ENCODE measurements around the gene PLEKHA7. TPM values are rescaled to one million over a fixed set of nuclear protein-coding genes. Genes with fewer than 3 reads are reported as not detected.
A peak's percentile ranks its signal among the peaks of the same experiment; 100 is the strongest.
"Not testable (repeated sequence)": the region's sequence is repeated elsewhere in the genome, so short reads cannot be mapped to it uniquely, and the experiment has no call there.

PLEKHA7 gene
- total RNA-seq, 2 experiments from 2014 or later = 6.4 to 8.4 TPM

DNA sequence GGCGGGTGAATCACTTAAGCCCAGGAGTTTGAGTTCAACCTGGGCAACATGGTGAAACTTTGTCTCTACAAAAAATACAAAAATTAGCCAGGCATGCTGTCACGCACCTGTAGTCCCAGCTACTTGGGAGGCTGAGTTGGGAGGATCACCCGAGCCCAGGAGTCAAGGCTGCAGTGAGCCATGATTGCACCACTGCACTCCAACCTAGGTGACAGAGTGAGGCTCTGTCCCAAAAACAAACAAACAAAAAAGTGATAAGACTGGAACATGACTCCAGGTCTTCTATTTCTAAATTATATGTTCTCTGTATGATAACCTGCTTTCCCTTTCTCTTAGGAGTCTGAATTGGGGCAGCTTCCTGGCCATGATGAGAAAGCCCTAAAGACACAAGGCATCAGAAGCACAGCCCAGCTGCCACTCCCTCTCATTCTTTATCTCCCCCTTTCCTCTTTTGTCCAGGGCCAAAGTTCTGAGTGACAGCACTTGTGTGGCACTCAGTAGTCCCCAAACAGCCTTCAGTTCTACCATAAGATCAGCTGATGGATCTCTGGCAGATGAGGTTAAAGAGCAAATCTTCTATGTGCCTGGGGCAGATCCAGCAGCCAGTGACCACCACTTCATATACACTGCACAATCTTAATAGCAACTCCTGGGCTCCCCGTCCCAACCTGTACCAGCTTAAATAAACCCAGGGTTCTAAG, 139.8 kb downstream of the PLEKHA7 start:
- Mint-ChIP-seq H3K36me3 (ENCODE audit: low read depth) (no peaks in the 10 kb centered on the region), H3K27ac (no peak overlapping the region), H3K27me3 (no peaks in the 10 kb centered on the region), H3K9me3 (ENCODE audit: low read depth) (no peaks in the 10 kb centered on the region), H3K4me3 (no peak overlapping the region), H3K4me1 (peaks cover 3% of the 10 kb centered on the region)
- CTCF ChIA-PET = interaction anchor here (0.6 to 0.7 kb wide), 2 partner anchors 11 to 1620 kb away, joined by 3 read pairs; no protein-coding TSS in a partner anchor
- ATAC-seq (no peak), DNase-seq (no peak)
- POLR2A ChIA-PET = interaction anchor here (0.7 kb wide), 1 partner anchor 10 kb away, joined by 5 read pairs; no protein-coding TSS in a partner anchor
- intact Hi-C loops (cut with DNase I, micrococcal nuclease) = no loop called here

GRCh38 chr11:16873289-16873688, 140.9 kb downstream of the PLEKHA7 start:
- ATAC-seq (no peak), DNase-seq (no peak)
- Mint-ChIP-seq H3K4me1 (peaks cover 3% of the 10 kb centered on the region), H3K4me3 (no peak overlapping the region), H3K27me3 (no peaks in the 10 kb centered on the region), H3K36me3 (ENCODE audit: low read depth) (no peaks in the 10 kb centered on the region), H3K9me3 (ENCODE audit: low read depth) (no peaks in the 10 kb centered on the region), H3K27ac (no peak overlapping the region)
- ChIA-PET CTCF (interaction anchor here (0.6 kb wide), 2 partner anchors 72 to 136 kb away, joined by 4 read pairs; no protein-coding TSS in a partner anchor), POLR2A (no interaction called here)
- intact Hi-C loops (cut with DNase I, micrococcal nuclease) = no loop called here

DNA sequence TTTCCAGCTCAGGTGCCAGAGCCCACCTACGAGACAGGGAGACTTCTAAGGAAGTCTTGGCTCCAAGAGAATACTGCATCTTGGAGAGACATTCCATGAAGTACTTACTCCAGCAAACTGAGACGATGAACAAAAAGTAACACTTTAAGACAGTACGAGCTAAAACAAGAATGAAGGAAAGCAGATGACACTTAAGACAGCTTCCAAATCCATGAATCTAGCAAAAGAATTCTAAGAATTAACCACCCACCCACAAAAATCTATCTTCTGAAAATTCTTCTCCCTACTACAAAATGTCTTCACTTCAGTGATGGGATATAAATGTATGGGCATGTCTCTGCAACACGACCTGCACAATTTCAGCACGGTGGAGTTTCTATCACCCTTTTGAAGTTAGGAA, 142.8 kb downstream of the PLEKHA7 start:
- Mint-ChIP-seq H3K9me3 (ENCODE audit: low read depth) (no peaks in the 10 kb centered on the region), H3K27me3 (no peaks in the 10 kb centered on the region), H3K27ac (no peak overlapping the region), H3K4me1 (peaks cover 14% of the 10 kb centered on the region), H3K36me3 (ENCODE audit: low read depth) (no peaks in the 10 kb centered on the region), H3K4me3 (no peak overlapping the region)
- intact Hi-C loops (cut with DNase I, micrococcal nuclease) = no loop called here
- no peak for ATAC-seq
- CTCF ChIA-PET = no interaction called here
- DNase-seq = no peak
- POLR2A ChIA-PET = interaction anchor here (0.6 kb wide), 1 partner anchor 9 kb away, joined by 3 read pairs; no protein-coding TSS in a partner anchor

DNA sequence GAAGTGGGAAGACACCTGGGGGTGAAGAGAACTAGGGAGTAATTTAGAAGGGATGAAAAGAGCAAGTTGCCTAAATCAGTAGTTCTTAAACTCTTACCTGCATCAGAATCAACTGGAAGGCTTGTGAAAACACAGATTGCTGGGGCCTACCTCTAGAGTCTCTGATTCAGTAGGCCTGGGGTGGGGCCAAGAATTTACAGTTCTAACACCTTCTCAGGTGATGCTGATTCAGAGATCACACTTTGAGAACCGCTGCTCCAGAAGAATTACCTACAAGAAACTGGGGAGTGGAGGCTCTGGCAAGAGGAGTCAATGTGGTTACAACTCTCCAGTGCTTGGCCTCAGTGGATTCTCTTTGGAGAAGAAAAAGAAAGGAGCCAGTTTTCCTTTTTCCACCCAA, 147.1 kb downstream of the PLEKHA7 start:
- H3K9me3 Mint-ChIP-seq (ENCODE audit: low read depth) = peaks cover 4% of the 10 kb centered on the region
- H3K4me1 Mint-ChIP-seq = peaks cover 38% of the 10 kb centered on the region
- no peaks in the 10 kb centered on the region for H3K27me3 Mint-ChIP-seq
- ChIA-PET POLR2A (no interaction called here), CTCF (interaction anchor here (0.8 kb wide), 1 partner anchor 199 kb away, joined by 3 read pairs; no protein-coding TSS in a partner anchor)
- no peak overlapping the region for H3K4me3 Mint-ChIP-seq
- H3K36me3 Mint-ChIP-seq (ENCODE audit: low read depth) = peaks cover 9% of the 10 kb centered on the region
- intact Hi-C loops (cut with DNase I, micrococcal nuclease) = no loop called here
- DNase-seq = no peak
- no peak for ATAC-seq
- no peak overlapping the region for H3K27ac Mint-ChIP-seq

- ATAC-seq (peak; percentile 78), DNase-seq (peak; percentile 52)
- not testable (repeated sequence) for H3K4me3 Mint-ChIP-seq; H3K9me3 Mint-ChIP-seq (ENCODE audit: low read depth); H3K27me3 Mint-ChIP-seq; H3K36me3 Mint-ChIP-seq (ENCODE audit: low read depth)
- peaks cover 36% of the 10 kb centered on the region for H3K4me1 Mint-ChIP-seq
- intact Hi-C loops (cut with DNase I, micrococcal nuclease) = loop anchor here (1.0 to 2.0 kb wide), 2 partner anchors 38 kb away; no protein-coding TSS in a partner anchor
- H3K27ac Mint-ChIP-seq = peak overlapping the region; percentile 82
- POLR2A ChIA-PET = interaction anchor here (0.6 to 1.4 kb wide), 3 partner anchors 10 to 44 kb away, joined by 4 to 5 read pairs (median 4); no protein-coding TSS in a partner anchor
- CTCF ChIA-PET = interaction anchor here (0.7 to 2.5 kb wide), 4 partner anchors 10 to 197 kb away, joined by 3 to 6 read pairs (median 4); no protein-coding TSS in a partner anchor
These were observed 149.8 kb downstream of the PLEKHA7 start for GRCh38 chr11:16864428-16864827.

GRCh38 chr11:16863389-16863788, 150.8 kb downstream of the PLEKHA7 start:
- CTCF ChIA-PET = interaction anchor here (0.6 to 3.0 kb wide), 5 partner anchors 15 to 200 kb away, joined by 3 to 13 read pairs (median 4); no protein-coding TSS in a partner anchor

DNA sequence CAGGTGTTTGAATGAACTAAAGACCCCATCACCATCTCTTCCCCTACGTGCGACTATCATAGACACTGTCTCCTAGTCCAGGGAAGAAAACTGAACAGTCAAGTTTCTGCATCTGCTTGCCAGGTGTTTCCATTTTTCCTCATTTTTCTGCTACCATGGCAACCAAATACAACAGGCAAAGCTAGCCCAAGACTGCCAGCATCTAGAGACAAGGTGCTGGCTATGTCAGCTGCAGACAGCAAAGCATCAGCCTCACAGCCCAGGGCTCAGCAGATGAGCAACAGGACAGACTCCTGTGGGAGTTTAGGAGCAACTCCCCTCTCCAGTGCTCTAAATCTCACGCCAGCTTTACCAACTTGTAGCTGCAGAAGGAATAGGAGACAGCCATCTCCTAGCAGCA, 151.5 kb downstream of the PLEKHA7 start:
- CTCF ChIA-PET = interaction anchor here (0.6 to 3.0 kb wide), 4 partner anchors 16 to 200 kb away, joined by 3 to 13 read pairs (median 5); no protein-coding TSS in a partner anchor
- Mint-ChIP-seq H3K9me3 (ENCODE audit: low read depth) (peaks cover 4% of the 10 kb centered on the region), H3K4me3 (no peak overlapping the region), H3K4me1 (peaks cover 33% of the 10 kb centered on the region), H3K27me3 (no peaks in the 10 kb centered on the region), H3K27ac (no peak overlapping the region), H3K36me3 (ENCODE audit: low read depth) (peaks cover 9% of the 10 kb centered on the region)
- ATAC-seq (no peak), DNase-seq (no peak)
- POLR2A ChIA-PET = interaction anchor here (0.6 kb wide), 1 partner anchor 1216 kb away, joined by 3 read pairs; no protein-coding TSS in a partner anchor
- intact Hi-C loops (cut with DNase I, micrococcal nuclease) = no loop called here

More at GRCh38 chr11:16863389-16863788, 150.8 kb downstream of the PLEKHA7 start:
- ATAC-seq = no peak
- peaks cover 4% of the 10 kb centered on the region for H3K9me3 Mint-ChIP-seq (ENCODE audit: low read depth)
- H3K4me3 Mint-ChIP-seq = no peak overlapping the region
- no peak for DNase-seq
- H3K27me3 Mint-ChIP-seq = no peaks in the 10 kb centered on the region
- H3K27ac Mint-ChIP-seq = no peak overlapping the region
- peaks cover 9% of the 10 kb centered on the region for H3K36me3 Mint-ChIP-seq (ENCODE audit: low read depth)
- POLR2A ChIA-PET = interaction anchor here (0.7 kb wide), 1 partner anchor 43 kb away, joined by 4 read pairs; no protein-coding TSS in a partner anchor
- peaks cover 36% of the 10 kb centered on the region for H3K4me1 Mint-ChIP-seq
- intact Hi-C loops (cut with DNase I, micrococcal nuclease) = no loop called here

DNA sequence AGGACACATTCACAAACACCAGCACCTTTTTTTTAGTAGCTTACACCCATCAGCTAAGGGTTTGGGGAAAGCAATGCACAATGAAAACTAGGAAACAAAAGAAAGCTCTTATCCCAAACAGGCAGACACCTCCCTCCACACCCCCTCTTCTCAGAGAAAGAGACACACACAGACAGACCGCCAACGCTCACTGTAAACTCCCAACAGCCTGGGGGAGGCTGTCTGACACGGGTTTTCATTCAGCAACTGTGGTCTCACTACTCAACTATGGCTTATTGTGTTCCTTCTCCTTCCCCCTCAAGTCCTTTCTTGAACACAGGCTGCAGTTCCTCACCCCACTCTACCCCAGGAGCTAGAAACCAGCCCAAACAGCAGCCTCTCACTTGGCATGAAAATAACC, 152.4 kb downstream of the PLEKHA7 start:
- peaks cover 28% of the 10 kb centered on the region for H3K4me1 Mint-ChIP-seq
- H3K9me3 Mint-ChIP-seq (ENCODE audit: low read depth) = peaks cover 4% of the 10 kb centered on the region
- DNase-seq (no peak), ATAC-seq (no peak)
- H3K27me3 Mint-ChIP-seq = no peaks in the 10 kb centered on the region
- CTCF ChIA-PET = interaction anchor here (0.6 to 3.0 kb wide), 4 partner anchors 24 to 152 kb away, joined by 3 to 13 read pairs (median 4); no protein-coding TSS in a partner anchor
- H3K36me3 Mint-ChIP-seq (ENCODE audit: low read depth) = peaks cover 9% of the 10 kb centered on the region
- no peak overlapping the region for H3K27ac Mint-ChIP-seq
- intact Hi-C loops (cut with DNase I, micrococcal nuclease) = no loop called here
- POLR2A ChIA-PET = interaction anchor here (0.6 kb wide), 1 partner anchor 9 kb away, joined by 3 read pairs; no protein-coding TSS in a partner anchor
- no peak overlapping the region for H3K4me3 Mint-ChIP-seq

GRCh38 chr11:16860617-16861016, 153.6 kb downstream of the PLEKHA7 start:
- DNase-seq = no peak
- Mint-ChIP-seq H3K4me3 (no peak overlapping the region), H3K4me1 (peaks cover 26% of the 10 kb centered on the region), H3K36me3 (ENCODE audit: low read depth) (peaks cover 9% of the 10 kb centered on the region), H3K9me3 (ENCODE audit: low read depth) (peaks cover 4% of the 10 kb centered on the region), H3K27me3 (no peaks in the 10 kb centered on the region), H3K27ac (no peak overlapping the region)
- intact Hi-C loops (cut with DNase I, micrococcal nuclease) = no loop called here
- ATAC-seq = no peak
- ChIA-PET CTCF (interaction anchor here (3.0 kb wide), 1 partner anchor 40 kb away, joined by 13 read pairs; no protein-coding TSS in a partner anchor), POLR2A (no interaction called here)

DNA sequence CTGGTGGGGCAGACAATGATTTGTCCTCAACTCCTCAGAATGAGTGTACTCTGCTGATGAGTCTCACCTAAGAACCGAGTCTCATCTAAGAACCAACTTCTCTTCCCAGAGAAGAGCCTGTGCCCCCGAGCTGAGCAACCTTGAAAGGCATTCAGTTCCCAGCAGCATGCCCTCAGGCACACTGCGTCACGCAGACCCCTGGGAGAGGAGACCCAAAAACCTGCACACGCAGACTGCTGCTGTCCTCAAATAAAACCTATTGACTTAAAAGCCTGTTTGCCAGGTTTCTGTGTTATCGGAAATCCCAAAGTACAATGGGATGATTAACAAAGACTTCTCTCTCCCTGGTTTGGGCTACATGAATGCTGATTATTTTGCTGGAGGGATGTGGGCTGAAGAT, 154.6 kb downstream of the PLEKHA7 start:
- POLR2A ChIA-PET = no interaction called here
- Mint-ChIP-seq H3K9me3 (ENCODE audit: low read depth) (peaks cover under 1% of the 10 kb centered on the region), H3K27me3 (no peaks in the 10 kb centered on the region), H3K27ac (no peak overlapping the region), H3K4me1 (peaks cover 20% of the 10 kb centered on the region), H3K36me3 (ENCODE audit: low read depth) (peaks cover 4% of the 10 kb centered on the region), H3K4me3 (no peak overlapping the region)
- ATAC-seq (no peak), DNase-seq (no peak)
- CTCF ChIA-PET = interaction anchor here (0.7 to 1.2 kb wide), 3 partner anchors 8 to 73 kb away, joined by 3 to 4 read pairs (median 3); no protein-coding TSS in a partner anchor
- intact Hi-C loops (cut with DNase I, micrococcal nuclease) = no loop called here

GRCh38 chr11:16857186-16857585, 157.0 kb downstream of the PLEKHA7 start:
- CTCF ChIA-PET = interaction anchor here (0.7 to 1.4 kb wide), 4 partner anchors 13 to 447 kb away, joined by 3 to 4 read pairs (median 4); no protein-coding TSS in a partner anchor
- no peaks in the 10 kb centered on the region for H3K27me3 Mint-ChIP-seq
- no peaks in the 10 kb centered on the region for H3K9me3 Mint-ChIP-seq (ENCODE audit: low read depth)
- no peaks in the 10 kb centered on the region for H3K36me3 Mint-ChIP-seq (ENCODE audit: low read depth)
- H3K27ac Mint-ChIP-seq = no peak overlapping the region
- no peak for ATAC-seq
- DNase-seq = no peak
- intact Hi-C loops (cut with DNase I, micrococcal nuclease) = no loop called here
- peaks cover 3% of the 10 kb centered on the region for H3K4me1 Mint-ChIP-seq
- H3K4me3 Mint-ChIP-seq = no peak overlapping the region
- POLR2A ChIA-PET = interaction anchor here (0.6 kb wide), 1 partner anchor 352 kb away, joined by 8 read pairs; no protein-coding TSS in a partner anchor

Measured in activated CD4-positive, alpha-beta T cell treated with anti-CD3 and anti-CD28 coated beads for 36 hours (primary cell).